Activated gamma-delta T cell treated with Interleukin-2 at 50 U/mL for 16 hours (primary cell): ENCODE data around the gene SSR3.
"Not testable (repeated sequence)": the region's sequence is repeated elsewhere in the genome, so short reads cannot be mapped to it uniquely, and the experiment has no call there.

ENCODE experiments used
- DNase-seq: peaks from one replicate; pipeline ENCODE4 v3.0.0-alpha.2; 2020

The SSR3 gene

DNA sequence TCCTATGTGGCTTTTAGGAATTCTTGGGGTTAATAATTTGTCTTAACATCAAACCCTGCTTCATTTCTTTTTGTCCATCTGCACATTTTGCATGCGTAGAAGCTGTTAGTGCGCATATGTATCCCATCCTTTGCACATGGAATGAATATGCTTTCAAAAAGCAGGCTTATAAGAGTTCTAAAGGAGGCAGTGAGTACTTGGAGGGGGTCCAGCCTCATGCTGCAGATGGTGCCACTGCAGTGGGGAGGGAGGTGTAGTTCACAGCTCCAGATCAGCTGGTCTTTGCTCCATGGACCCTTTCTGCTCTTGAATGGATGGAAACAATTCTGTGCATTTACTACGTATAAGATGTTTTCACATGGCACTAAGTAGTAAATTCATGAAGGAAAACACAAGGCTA is 20.7 kb upstream of the SSR3 start:
- no peak for DNase-seq

GRCh38 chr3:156569881-156570280 is 15.0 kb upstream of the SSR3 start:
- not testable (repeated sequence) for DNase-seq

DNA sequence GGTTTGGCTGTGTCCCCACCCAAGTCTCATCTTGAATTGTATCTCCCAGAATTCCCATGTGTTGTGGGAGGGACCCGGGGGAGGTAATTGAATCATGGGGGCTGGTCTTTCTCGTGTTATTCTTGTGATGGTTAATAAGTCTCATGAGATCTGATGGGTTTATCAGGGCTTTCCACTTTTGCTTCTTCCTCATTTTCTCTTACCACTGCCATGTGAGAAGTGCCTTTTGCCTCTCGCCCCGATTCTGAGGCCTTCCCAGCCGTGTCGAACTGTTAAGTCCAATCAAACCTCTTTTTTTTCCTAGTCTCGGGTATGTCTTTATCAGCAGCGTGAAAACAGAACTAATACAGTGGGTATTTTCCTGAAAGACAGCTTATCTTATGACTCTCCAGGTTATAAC is 14.1 kb upstream of the SSR3 start:
- DNase-seq = not testable (repeated sequence)

DNA sequence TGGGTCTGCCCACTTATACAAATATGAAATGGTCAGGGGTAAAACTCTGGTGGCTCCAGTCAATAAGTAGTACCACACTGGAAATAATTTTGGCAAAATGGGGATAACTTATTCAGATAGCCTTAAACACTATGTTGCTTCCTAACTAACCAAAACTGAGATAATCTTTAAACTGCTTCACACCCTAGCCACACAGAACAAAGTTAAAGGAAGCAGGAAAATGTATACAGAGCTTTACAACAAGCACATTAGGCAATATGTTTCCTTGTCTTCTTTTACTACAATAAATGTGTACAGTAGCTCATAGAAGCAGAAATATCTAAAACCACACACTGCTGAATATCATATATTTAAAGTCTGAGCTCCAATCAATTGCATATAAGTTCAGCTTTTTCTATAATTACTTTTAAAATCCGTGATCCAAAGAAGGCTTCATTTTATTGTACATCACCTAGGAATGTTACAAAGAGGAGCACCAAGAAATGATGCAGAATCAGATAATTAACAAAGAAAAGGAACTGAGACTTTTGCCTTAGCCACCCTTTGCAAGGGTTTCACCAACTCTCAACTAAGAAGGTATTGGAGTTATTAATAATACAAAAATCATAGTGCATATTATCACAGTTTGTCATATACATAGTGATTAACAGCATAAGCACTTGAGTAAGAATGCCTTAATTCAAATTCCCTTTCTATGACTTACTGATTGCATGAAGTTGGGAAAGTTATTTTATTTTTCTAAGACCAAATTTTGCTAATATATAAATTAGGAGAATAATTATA is 9.2 kb upstream of the SSR3 start:
- DNase-seq = no peak

DNA sequence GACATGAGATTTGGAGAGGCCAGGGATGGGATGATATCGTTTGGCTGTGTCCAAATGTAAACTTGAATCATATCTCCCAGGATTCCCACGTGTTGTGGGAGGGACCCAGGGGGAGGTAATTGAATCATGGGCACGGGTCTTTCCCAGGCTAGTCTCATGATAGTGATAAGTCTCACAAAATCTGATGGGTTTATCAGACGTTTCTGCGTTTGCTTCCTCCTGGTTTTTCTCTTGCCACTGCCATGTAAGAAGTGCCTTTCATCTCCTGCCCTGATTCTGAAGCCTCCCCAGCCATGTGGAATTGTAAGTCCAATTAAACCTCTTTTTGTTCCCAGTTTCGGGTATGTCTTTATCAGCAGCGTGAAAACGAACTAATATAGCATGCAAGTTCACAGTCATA is 7.6 kb upstream of the SSR3 start:
- not testable (repeated sequence) for DNase-seq

DNA sequence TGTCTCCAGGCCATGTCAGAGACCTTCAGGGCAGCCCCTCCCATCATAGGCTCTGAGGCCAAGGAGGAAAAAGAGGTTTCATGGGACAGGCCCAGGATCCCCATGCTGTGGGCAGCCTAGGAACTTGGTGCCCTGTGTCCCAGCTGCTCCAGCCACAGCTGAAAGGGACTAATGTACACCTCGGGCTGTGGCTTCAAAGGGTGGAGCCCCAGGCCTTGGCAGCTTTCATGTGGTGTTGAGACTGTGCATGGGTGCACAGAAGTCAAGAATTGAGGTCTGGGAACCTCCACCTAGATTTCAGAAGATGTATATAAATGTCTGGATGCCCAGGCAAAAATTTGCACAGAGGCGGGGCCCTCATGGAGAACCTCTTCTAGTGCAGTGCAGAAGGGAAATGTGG is 6.6 kb upstream of the SSR3 start:
- no peak for DNase-seq

DNA sequence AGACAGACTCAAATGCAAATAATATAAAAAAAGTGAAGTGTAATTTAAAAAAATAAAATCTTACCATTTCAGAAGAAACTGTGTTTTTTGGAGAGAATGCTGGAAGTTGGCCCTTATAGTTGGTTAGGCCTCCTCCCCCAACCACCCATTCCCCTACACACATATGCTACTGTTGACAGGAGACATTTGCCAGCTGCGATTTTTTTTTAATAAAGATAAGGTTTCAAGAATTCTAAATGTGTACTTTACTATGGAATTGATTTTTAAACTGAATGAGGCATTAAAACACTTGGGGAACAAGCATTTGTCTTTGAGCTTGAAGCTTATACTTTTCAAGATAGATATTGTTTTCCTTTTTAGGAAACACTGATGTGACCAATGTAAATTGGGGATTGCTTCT is 4.4 kb upstream of the SSR3 start:
- DNase-seq = no peak

GRCh38 chr3:156558389-156558788 is 3.5 kb upstream of the SSR3 start:
- no peak for DNase-seq

- no peak for DNase-seq
These were observed 439 bp downstream of the SSR3 start for GRCh38 chr3:156554515-156554841.

GRCh38 chr3:156553705-156554356 is 1.1 kb downstream of the SSR3 start:
- DNase-seq = no peak

GRCh38 chr3:156552973-156553372 is 1.9 kb downstream of the SSR3 start:
- DNase-seq = no peak

DNA sequence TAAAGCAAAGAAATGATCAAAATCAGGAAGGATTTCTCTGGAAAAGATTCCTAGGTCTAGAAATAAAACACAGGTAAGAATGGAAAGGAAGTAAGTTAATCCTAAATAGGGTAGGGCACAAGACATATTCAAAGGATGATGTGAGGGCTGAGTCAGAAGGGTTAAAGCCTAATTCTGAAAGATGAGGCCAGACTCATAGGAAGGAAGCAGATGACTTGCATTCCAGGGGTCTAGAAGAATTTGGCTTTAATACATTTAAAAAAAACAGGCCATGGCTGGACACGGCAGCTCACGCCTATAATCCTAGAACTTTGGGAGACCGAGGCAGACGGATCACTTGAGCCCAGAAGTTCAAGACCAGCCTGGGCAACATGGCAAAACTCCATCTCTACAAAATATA is 3.2 kb downstream of the SSR3 start:
- DNase-seq = no peak

DNA sequence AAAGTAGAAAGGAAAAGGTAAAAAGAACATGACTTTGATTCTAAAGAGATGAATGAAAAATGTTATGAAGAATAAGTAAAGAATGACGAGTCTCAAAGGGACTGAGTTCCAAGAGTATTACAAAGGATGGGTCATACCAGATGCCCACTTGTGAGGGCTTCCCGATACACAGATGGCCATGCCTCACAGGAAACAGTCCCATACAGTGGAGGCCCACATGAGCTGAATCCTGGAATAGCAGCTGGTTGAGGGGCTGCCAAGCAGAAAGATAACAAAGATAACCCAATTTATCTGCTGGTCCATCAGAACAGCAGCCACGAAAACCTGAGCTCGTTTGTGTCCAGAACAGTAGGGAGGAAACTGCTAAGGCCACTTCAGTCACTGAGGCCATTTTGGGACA is 3.7 kb downstream of the SSR3 start:
- DNase-seq = no peak

GRCh38 chr3:156548902-156549301 is 6.0 kb downstream of the SSR3 start:
- no peak for DNase-seq

GRCh38 chr3:156548041-156548687 is 6.8 kb downstream of the SSR3 start:
- DNase-seq = no peak

DNA sequence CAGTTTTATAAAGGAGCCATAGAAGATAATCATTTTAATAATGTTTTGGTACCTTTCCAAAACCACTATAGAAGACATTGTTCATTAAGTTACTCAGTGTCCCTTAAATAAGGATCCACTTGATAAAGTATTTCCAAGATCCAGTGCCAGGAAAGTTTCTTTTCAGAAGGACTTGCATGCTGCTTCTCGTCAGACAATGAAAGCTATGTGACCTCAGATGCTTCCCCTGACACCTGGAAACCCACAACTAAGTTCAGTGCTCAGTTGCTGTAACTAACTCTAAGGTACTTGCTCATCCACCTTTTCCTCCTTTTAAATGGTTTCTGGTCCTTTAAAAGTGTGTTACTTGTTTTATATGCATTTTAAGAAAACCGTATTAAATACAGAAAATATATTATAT is 7.3 kb downstream of the SSR3 start:
- DNase-seq = no peak

GRCh38 chr3:156543043-156543555 is 11.8 kb downstream of the SSR3 start:
- no peak for DNase-seq

DNA sequence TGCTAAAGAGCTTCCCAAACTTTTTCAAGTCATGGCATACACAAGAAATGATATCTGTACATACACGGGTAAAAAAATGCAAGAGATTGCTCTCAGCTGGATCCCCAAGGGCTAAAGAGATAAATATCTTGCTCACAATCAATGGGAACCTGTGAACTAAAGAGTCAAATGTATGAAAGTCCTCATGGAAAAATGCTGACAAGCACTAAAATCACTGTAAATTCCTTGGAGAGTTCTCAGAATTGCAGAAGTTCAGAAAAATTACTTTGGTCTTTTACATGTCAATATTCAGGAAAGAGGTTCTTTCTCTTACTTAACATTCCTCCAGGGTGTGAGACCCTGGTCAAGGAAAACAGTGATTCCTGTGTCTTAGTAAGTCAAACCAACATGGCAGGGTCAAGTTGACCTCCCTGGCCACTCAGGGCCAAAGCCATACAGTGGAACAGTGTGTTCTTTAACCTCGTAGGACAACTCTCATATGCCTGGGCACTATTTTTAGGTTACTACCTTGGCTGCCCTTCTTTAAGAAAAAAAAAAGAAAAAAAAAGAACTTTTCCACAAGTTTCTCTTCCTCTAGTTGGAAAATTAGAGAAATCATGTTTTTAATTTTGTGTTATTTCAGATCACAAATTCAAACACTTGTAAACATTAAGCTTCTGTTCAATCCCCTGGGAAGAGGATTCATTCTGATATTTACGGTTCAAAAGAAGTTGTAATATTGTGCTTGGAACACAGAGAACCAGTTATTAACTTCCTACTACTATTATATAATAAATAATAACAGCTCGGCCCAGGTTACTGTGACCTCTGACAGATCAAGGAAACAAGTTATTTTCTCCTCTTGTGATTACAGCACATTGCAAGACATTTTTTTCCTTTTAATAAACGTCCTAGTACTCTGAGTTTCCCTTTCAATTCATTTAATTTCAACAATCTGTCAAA is 12.5 kb downstream of the SSR3 start:
- no peak for DNase-seq

GRCh38 chr3:156539802-156540201 is 15.1 kb downstream of the SSR3 start:
- DNase-seq = no peak

DNA sequence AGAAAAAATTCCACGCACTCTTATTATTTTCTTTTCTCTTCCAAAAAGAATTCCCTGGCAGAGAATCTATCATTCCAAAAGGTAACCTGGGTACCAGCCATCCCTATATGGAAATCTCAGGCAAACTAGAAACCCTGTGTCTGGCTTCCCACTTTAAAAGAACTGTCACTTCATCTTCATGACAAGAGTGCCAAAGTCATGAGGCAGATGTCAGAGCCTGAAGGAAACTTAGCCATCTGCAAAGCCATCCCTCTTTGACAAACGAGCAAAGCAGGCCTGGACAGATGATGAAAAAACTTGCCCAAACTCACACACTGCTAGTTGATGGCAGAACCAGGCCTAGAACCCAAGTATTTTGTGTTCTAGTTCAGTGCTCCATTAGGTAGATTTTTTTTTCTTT is 15.9 kb downstream of the SSR3 start:
- no peak for DNase-seq

GRCh38 chr3:156536524-156537316 is 18.2 kb downstream of the SSR3 start:
- DNase-seq = no peak

- DNase-seq = no peak
These were observed 19.1 kb downstream of the SSR3 start for GRCh38 chr3:156535798-156536197.
